GF-D8 (cell line): Measurements from ENCODE around the gene RPS6KA2.

Experiments
- DNase-seq: peaks from one replicate; lab custom pipeline; 2025; lab: John Stamatoyannopoulos, UW

Gene RPS6KA2

DNA sequence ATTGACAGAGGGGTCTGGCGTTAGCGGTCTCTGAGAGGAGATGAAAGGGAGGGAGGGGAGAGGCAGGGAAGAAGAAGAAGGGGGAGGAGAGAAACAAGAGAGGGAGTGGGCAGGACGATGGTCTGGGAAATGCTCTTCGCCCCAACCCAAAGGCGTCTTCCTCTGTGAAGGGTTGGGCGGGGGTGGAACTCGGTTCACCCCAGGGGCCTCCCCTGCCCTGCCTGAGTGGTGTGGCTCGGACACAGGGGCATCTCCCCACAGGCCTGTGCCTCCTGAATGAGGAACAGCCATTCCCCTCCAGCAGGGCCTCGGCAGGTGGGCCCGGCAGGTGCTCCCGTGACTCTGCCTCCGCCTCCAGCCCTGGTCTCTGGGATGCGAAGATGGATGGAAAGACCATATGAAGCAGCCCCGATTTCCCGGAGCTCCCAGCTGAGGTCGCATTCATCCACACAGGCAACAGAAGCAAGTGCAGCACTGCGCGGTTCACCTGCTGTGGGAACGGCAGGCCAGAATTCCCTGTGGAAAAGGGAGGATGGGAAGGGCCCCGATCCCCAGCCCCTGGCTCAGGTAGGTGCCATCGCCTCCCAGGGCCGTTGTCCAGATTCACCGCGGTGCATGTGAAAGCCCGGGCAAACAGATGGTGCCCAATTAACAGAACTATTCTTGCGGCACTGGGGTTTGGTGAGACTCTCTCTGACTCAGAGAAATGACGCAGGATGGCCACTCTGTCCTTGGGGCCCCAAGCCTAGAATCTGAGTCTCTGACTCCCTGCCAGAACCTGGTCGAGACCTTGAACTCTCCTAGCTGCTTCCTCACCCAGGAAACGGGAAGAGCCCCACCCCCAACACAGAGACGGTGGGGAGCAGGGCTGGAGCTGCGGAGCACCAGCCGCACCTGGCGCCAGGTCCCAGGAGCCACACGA lies 29.4 kb upstream of the RPS6KA2 start:
- DNase-seq = no peak

DNA sequence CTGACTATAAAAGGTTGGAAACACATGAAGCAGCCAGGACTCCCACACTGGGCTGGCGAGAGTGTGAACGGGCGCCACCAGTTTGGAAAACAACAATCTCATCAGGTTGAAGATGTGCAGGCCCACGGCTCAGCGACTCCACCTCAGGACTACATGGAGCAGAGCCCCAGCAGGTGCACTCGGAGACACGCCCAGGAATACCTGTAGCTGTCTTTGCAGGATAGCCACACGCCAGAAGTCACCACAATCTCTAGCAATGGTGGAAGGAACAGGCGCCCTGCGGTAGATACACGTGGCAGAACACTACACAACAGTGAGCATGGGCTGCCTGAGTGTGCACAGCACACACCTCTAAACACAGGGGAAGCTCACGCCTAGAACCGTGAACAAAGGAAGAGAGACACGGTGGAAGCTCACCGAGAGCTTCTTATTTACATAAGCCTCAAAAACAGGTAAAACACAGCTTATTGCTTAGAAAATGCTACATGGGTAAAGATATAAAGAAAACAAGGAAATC lies 28.7 kb upstream of the RPS6KA2 start:
- DNase-seq = no peak

GRCh38 chr6:166655251-166655650 lies 28.2 kb upstream of the RPS6KA2 start:
- no peak for DNase-seq

GRCh38 chr6:166654573-166654972 lies 27.5 kb upstream of the RPS6KA2 start:
- no peak for DNase-seq

- DNase-seq = no peak
These were observed 26.5 kb upstream of the RPS6KA2 start for GRCh38 chr6:166653639-166653941.

DNA sequence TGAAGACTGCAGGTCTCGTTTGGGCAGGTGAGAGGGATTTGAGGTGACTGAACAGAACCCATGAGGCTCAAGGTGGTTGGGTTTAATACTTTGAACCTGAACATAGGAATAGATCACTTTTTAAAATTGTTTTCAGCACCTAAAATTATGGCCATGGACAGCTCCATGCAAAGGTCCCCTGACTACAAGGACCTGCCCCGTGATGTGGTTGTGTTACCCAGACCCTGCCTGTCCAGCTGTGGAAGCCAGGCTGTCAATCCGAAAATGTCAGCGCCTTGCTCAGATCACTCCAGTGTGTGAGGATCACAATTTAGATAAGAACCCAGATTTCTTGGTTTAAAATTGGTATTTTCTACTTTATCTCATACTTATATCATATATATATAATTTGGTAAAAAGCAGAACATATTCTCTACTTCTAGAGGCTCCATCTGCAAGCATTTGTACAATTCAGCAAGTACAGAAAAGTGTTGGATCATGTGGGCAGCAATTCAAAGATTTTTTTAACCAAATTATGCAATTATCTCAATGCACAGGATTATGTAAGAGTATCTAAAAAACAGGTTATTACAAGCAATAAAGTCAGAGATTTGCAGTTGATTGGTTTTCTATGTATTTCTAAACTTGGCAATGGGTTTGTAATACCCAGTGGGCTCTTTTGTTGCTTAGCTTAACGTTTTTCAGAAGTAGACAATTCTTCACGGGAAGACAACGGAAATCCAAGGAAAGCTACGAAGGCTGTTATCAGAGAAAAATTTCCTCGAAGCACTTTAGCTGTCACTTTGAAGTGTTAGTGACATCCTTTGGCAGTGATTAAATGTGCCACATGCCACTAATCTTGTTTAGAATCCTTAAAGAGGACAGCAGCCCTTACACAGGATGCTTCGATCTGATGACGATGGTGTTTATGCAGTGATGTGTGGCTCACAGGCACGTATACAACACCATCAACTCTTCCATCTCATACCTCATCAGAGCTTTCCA lies 24.1 kb upstream of the RPS6KA2 start:
- DNase-seq = no peak

DNA sequence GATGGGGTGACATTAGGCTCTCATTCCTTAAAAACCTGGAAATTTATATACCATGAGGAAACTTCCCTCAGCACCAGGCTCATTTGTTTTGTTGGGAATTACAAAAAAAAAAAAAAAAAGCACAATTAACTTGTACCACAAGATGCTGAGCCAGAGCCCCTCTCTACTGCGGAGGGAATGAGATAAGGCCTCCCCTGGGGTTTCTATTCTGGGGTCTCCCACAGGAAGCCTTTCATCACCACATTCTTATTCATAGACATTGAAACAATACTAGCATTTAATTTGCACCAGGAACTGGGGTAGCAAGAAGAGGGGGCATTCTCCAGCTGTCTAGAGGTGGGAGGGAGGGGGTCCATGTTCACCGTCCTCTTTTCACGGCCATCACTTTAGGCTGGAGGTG lies 23.0 kb upstream of the RPS6KA2 start:
- DNase-seq = no peak

GRCh38 chr6:166648846-166649245 lies 21.8 kb upstream of the RPS6KA2 start:
- DNase-seq = no peak

GRCh38 chr6:166647896-166648295 lies 20.8 kb upstream of the RPS6KA2 start:
- no peak for DNase-seq

- no peak for DNase-seq
These were observed 19.7 kb upstream of the RPS6KA2 start for GRCh38 chr6:166646716-166647115.

DNA sequence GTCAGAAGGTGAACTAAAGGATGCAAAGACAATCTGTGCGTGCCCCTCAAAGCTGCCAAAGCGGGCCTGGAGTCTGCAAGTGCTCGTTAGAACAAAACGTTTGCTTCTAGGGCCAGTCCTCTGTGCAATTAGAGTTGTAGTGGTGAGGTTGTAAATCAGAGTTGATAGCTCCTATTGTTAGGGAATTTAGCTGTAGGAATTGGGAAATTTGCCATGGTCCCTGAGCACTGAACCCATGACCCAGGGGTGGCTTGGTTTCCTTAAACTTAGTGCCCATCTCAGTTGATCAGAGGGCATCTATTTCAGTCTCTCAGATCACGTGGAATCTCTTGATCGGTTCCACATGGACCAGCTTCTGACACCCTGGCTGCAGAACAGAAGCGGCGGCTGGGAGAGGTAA lies 18.8 kb upstream of the RPS6KA2 start:
- no peak for DNase-seq

- DNase-seq = no peak
These were observed 17.6 kb upstream of the RPS6KA2 start for GRCh38 chr6:166644681-166645080.

GRCh38 chr6:166643891-166644590 lies 17.0 kb upstream of the RPS6KA2 start:
- no peak for DNase-seq

GRCh38 chr6:166642646-166643045 lies 15.6 kb upstream of the RPS6KA2 start:
- no peak for DNase-seq

DNA sequence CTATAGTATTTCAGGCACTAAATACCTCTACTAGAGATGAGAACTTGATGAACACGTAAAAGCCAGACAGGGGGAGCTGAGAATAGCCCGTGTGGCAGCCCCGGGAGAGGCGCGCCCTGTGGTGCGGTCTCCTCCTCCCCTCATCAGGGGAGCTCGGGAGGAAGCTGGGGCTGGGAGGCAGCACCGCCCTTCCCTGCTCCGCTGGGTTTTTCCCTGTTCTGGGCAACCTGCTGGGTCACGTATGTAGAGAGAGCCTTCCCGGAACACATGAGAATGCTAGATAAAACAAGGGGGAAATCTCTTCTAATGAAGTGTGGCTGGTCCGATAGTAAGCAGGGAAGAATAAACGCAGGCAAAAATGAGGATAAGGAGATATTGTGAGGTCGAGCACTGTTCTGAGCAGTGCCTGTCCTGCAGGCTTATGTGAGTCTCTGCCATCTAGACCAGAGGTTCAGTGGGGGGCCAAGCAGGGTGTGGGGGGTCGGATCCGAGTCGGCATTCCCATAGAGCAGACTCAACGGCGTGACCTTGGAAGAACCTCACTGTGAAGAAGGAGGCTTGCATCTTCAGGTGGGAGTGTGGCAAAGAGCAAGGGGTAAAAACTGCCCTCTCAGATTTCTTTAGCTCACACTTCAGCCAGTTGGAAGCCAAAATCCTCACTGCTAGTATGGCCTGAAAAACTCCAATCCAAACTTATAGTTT lies 13.4 kb upstream of the RPS6KA2 start:
- no peak for DNase-seq

DNA sequence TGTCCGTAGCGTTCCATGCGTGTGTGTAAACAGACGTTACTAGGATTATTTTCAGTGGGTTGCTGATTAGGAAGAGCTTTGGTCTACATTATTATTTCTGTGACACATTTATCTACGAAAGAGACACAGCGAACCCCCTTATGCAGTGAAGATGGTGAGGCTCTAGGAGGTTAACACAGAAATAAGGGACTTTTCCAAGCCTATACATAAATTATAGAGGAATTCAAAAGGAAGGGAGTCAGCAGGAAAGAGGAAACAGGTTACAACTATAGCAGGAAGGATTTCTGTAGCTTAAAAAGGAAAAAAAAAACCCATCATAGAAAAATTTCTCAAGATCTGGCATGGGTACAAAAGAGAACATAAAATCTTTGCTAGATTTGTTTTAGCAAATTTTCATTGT lies 12.9 kb upstream of the RPS6KA2 start:
- DNase-seq = no peak

DNA sequence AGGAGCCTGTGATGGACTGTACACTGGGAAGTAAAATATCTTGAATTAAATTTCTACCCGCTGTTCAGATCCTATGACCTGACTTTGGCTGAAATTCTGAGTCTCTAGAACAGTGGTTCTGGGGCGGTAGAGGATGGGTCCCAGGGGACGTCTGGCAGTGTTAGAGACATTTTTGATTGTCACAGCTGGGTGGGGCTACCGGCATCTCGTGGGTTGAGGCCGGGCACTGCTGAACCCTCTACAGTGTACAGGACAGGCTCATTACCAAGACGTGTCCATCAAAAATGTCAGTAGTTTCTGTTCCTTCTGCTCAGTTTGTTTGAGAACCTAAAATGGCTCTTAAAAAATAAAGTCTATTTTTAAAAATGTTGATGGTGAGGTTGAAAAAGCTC lies 11.5 kb upstream of the RPS6KA2 start:
- DNase-seq = no peak

DNA sequence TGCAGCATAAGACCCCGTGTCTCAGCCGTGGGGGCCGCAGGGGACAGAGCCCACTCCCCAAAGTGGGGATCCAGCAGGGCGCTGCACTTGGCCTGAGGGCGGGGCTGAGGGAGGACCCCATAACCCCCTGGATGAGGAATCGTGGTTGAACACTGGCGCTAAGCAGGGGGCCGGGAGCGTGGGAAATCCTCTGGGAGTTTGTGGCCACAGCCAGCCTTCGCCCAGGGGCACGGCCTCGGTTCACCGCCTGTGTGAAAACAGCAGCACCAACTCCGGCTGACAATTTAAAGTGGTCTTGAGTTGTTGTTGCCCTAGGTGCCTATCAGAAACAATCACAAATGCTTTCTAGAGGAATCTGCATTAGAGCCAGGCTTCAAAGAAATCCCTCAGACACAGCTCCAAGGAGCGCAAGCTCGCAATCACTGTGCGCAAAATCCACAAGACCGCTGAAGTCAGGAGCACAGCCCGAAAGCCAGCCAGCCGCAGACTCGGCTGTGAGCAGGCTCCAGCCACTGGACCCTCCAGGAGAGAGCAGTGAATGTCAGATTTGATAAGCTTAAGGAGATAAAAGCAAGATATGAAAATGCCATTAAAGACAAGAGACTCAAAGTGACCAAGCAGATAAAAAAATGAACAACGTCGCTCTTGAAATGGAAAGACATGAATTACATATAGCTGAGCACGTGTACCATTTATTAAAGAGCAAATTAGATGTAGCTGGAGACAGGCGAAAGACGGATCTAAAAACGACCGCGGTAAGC lies 10.9 kb upstream of the RPS6KA2 start:
- DNase-seq = no peak

GRCh38 chr6:166636934-166637333 lies 9.9 kb upstream of the RPS6KA2 start:
- no peak for DNase-seq

DNA sequence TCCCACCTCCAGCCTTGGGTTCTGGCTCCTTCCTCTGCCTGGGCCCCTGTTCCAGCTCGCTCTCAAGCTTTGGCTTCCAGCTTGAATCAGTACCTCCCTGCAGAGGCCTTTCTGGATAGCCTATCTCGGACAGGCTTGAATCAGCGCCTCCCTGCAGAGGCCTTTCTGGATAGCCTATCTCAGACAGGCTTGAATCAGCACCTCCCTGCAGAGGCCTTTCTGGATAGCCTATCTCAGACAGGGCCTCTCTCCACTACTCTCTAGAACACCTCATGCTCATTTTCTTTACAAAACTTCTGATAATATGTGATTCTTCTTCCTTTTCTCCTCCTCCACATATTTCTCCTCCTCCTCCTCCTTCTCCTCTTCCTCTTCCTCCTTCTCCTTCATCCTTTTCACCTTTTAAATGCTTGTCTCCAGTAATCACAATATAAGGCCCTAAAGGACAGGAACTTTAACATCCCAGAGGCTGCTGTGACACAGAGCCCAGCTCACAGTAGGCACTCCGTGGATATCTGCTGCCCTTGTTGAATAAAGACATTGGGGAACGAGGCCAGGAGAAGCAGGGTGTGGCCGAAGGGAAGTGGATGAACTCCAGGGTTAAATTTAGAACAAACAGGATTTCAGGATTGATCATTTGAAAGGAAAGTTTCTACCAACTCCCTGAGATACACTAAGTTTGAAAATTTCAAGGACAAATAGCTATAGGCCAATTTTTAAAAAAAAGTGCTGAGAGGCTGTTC lies 9.3 kb upstream of the RPS6KA2 start:
- DNase-seq = no peak
